ENCODE data around the gene KRT79. TPM values are rescaled to one million over a fixed set of nuclear protein-coding genes. Genes with fewer than 3 reads are reported as not detected.
"Not testable (repeated sequence)": the region's sequence is repeated elsewhere in the genome, so short reads cannot be mapped to it uniquely, and the experiment has no call there.

The KRT79 gene
- polyA plus RNA-seq, 1 donor from 2014 or later: not detected

DNA sequence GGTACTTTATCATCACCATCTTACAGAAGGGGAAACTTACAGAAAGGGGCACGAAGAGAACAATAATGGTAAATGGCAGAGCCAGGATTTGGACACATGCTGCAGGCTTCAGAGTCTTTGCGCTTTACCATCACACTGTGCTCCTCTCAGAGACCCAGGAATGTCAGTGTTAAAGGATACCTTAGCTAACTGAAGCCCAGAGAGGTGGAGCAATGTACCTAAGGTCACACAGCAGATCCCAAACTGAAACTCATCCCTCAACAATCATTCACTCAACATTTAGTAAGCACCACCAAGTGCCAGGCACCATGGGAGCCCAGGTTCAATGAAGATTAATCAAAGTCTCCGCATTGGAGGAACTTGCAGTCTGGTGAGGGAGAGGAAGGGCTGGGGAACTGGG, 22.7 kb upstream of the KRT79 start:
- H3K9me3 ChIP-seq (ENCODE audit: low read length): no peaks in the 10 kb centered on the region
- H3K79me2 ChIP-seq (replicated peaks; ENCODE audit: insufficient read depth, low read length): no peaks in the 10 kb centered on the region
- TF ChIP-seq MXI1 (conservative IDR thresholded peaks at IDR 0.05; ENCODE audit: poor library complexity, severe bottlenecking) (no peak), CTCF (IDR thresholded peaks at IDR 0.05; ENCODE audit: poor library complexity, severe bottlenecking) (no peak), EP300 (conservative IDR thresholded peaks at IDR 0.05; ENCODE audit: poor library complexity, severe bottlenecking) (no peak)
- TF ChIP-seq, protein P1, sequence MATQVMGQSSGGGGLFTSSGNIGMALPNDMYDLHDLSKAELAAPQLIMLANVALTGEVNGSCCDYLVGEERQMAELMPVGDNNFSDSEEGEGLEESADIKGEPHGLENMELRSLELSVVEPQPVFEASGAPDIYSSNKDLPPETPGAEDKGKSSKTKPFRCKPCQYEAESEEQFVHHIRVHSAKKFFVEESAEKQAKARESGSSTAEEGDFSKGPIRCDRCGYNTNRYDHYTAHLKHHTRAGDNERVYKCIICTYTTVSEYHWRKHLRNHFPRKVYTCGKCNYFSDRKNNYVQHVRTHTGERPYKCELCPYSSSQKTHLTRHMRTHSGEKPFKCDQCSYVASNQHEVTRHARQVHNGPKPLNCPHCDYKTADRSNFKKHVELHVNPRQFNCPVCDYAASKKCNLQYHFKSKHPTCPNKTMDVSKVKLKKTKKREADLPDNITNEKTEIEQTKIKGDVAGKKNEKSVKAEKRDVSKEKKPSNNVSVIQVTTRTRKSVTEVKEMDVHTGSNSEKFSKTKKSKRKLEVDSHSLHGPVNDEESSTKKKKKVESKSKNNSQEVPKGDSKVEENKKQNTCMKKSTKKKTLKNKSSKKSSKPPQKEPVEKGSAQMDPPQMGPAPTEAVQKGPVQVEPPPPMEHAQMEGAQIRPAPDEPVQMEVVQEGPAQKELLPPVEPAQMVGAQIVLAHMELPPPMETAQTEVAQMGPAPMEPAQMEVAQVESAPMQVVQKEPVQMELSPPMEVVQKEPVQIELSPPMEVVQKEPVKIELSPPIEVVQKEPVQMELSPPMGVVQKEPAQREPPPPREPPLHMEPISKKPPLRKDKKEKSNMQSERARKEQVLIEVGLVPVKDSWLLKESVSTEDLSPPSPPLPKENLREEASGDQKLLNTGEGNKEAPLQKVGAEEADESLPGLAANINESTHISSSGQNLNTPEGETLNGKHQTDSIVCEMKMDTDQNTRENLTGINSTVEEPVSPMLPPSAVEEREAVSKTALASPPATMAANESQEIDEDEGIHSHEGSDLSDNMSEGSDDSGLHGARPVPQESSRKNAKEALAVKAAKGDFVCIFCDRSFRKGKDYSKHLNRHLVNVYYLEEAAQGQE (IDR thresholded peaks at IDR 0.05; ENCODE audit: borderline replicate concordance): no peak
- H3K27me3 ChIP-seq (ENCODE audit: insufficient read depth, low read depth, low read length): no peaks in the 10 kb centered on the region
- H3K9me2 ChIP-seq (ENCODE audit: insufficient read depth, low read length): no peaks in the 10 kb centered on the region
- H3K4me3 ChIP-seq (ENCODE audit: low read length): no peak overlapping the region
- no peaks in the 10 kb centered on the region for H3K36me3 ChIP-seq (ENCODE audit: insufficient read depth, low read length)
- no peak overlapping the region for H3K27ac ChIP-seq (ENCODE audit: low read length)
- no peaks in the 10 kb centered on the region for H4K20me1 ChIP-seq (ENCODE audit: insufficient read depth)
- H3K9ac ChIP-seq (ENCODE audit: low read length): no peak overlapping the region
- no peak overlapping the region for H3K4me2 ChIP-seq (ENCODE audit: low read length)
- no peaks in the 10 kb centered on the region for H3F3A ChIP-seq (ENCODE audit: insufficient read depth, low read length, poor library complexity, severe bottlenecking)
- H2AFZ ChIP-seq (ENCODE audit: low read depth, low read length): no peak overlapping the region

DNA sequence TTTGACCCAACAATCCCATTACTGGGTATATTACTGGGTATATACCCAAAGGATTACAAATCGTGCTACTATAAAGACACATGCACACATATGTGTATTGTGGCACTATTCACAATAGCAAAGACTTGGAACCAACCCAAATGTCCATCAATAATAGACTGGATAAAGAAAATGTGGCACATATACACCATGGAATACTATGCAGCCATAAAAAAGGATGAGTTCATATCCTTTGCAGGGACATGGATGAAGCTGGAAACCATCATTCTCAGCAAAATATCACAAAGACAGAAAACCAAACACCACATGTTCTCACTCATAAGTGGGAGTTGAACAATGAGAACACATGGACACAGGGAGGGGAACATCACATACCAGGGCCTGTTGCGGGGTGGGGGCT, 22.0 kb upstream of the KRT79 start:
- H3K4me3 ChIP-seq (ENCODE audit: low read length); H2AFZ ChIP-seq (ENCODE audit: low read depth, low read length); H3K4me2 ChIP-seq (ENCODE audit: low read length); H3K9me2 ChIP-seq (ENCODE audit: insufficient read depth, low read length); H3K36me3 ChIP-seq (ENCODE audit: insufficient read depth, low read length); H3F3A ChIP-seq (ENCODE audit: insufficient read depth, low read length, poor library complexity, severe bottlenecking); H3K9ac ChIP-seq (ENCODE audit: low read length); H4K20me1 ChIP-seq (ENCODE audit: insufficient read depth); H3K27ac ChIP-seq (ENCODE audit: low read length); H3K27me3 ChIP-seq (ENCODE audit: insufficient read depth, low read depth, low read length); H3K9me3 ChIP-seq (ENCODE audit: low read length); H3K79me2 ChIP-seq (replicated peaks; ENCODE audit: insufficient read depth, low read length): not testable (repeated sequence)

- H3K9me3 ChIP-seq (ENCODE audit: low read length): no peaks in the 10 kb centered on the region
- H3K27ac ChIP-seq (ENCODE audit: low read length): no peak overlapping the region
- no peak overlapping the region for H3K4me2 ChIP-seq (ENCODE audit: low read length)
- no peak overlapping the region for H2AFZ ChIP-seq (ENCODE audit: low read depth, low read length)
- H3K36me3 ChIP-seq (ENCODE audit: insufficient read depth, low read length): no peaks in the 10 kb centered on the region
- H3K27me3 ChIP-seq (ENCODE audit: insufficient read depth, low read depth, low read length): no peaks in the 10 kb centered on the region
- H3K79me2 ChIP-seq (replicated peaks; ENCODE audit: insufficient read depth, low read length): no peaks in the 10 kb centered on the region
- H3K9me2 ChIP-seq (ENCODE audit: insufficient read depth, low read length): no peaks in the 10 kb centered on the region
- H3K4me3 ChIP-seq (ENCODE audit: low read length): no peak overlapping the region
- H4K20me1 ChIP-seq (ENCODE audit: insufficient read depth): no peaks in the 10 kb centered on the region
- no peaks in the 10 kb centered on the region for H3F3A ChIP-seq (ENCODE audit: insufficient read depth, low read length, poor library complexity, severe bottlenecking)
- H3K9ac ChIP-seq (ENCODE audit: low read length): no peak overlapping the region
- TF ChIP-seq EP300 (conservative IDR thresholded peaks at IDR 0.05; ENCODE audit: poor library complexity, severe bottlenecking) (no peak), MXI1 (conservative IDR thresholded peaks at IDR 0.05; ENCODE audit: poor library complexity, severe bottlenecking) (no peak), EZH2 (IDR thresholded peaks at IDR 0.05; ENCODE audit: borderline replicate concordance, insufficient read depth, low read length, poor library complexity, severe bottlenecking) (no peak), POLR2AphosphoS5 (IDR thresholded peaks at IDR 0.05) (no peak), RAD21 (conservative IDR thresholded peaks at IDR 0.05) (no peak)
These were observed 17.7 kb upstream of the KRT79 start for GRCh38 chr12:52851787-52852186.
